ENCODE data around the gene GHDC. TPM values are rescaled to one million over a fixed set of nuclear protein-coding genes. Genes with fewer than 3 reads are reported as not detected.

The GHDC gene
- total and polyA plus RNA-seq, 9 donors: 9.2 to 40.1 (median 30.4) TPM

DNA sequence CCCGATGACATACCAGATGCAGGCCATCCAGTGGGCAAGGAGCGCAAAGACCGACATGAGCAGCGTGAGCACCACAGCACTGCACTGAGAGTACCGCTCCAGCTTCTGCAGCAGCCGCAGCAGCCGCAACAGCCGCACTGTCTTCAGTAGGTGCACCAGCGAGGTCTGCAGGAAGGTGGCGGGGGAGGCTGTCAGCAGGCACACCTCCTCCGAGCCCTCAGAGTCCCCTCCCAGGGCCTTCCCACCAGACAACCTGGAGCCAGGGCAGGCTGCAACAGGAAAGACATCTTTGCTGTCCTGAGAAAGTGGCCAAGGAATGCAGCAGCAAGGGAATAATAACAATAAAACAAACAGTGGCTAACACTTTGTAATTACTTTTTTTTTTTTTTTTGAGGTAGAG lies 22.5 kb downstream of the GHDC start:
- Histone ChIP-seq H3K27me3 (no peaks in the 10 kb centered on the region), H3K9me3 (no peaks in the 10 kb centered on the region), H3K27ac (no peak overlapping the region), H3K4me3 (no peak overlapping the region), H3K36me3 (no peaks in the 10 kb centered on the region), H3K4me1 (ENCODE audit: insufficient read depth) (no peaks in the 10 kb centered on the region)
- TF ChIP-seq EP300 (IDR thresholded peaks at IDR 0.05) (no peak), POLR2A (IDR thresholded peaks at IDR 0.05) (no peak)
- TF ChIP-seq, protein P1, sequence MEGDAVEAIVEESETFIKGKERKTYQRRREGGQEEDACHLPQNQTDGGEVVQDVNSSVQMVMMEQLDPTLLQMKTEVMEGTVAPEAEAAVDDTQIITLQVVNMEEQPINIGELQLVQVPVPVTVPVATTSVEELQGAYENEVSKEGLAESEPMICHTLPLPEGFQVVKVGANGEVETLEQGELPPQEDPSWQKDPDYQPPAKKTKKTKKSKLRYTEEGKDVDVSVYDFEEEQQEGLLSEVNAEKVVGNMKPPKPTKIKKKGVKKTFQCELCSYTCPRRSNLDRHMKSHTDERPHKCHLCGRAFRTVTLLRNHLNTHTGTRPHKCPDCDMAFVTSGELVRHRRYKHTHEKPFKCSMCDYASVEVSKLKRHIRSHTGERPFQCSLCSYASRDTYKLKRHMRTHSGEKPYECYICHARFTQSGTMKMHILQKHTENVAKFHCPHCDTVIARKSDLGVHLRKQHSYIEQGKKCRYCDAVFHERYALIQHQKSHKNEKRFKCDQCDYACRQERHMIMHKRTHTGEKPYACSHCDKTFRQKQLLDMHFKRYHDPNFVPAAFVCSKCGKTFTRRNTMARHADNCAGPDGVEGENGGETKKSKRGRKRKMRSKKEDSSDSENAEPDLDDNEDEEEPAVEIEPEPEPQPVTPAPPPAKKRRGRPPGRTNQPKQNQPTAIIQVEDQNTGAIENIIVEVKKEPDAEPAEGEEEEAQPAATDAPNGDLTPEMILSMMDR (IDR thresholded peaks at IDR 0.05): no peak
- intact Hi-C loops (cut with DNase I): no loop called here
- DNase-seq: no peak
- WGBS, 3 donors: 63 to 77% (median 74%) methylated on average over 11 of the region's 11 CpGs

DNA sequence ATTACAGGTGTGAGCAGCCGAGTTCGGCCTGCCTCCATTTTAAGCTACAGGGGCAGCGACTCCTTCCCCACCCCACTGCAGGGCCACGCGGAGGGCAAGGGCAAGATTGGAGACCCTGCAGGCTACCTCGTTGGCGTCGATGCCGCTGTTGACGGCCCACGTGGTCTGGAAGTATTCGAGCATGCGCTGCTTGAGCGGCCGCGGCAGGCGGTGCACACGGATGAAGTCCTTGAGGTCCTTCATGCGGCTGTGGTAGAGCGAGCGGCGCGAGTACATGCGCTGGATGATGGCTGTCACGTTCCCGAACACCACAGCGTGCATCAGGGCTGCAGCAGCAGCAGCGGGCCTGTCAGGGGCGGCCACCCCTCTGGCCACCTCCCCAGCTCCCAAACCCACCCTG lies 24.9 kb downstream of the GHDC start:
- H3K27ac ChIP-seq: no peak overlapping the region
- DNase-seq: no peak
- H3K36me3 ChIP-seq: no peaks in the 10 kb centered on the region
- 92 to 95% (median 94%) methylated on average over 29 of the region's 29 CpGs for WGBS, 3 donors
- TF ChIP-seq EP300 (IDR thresholded peaks at IDR 0.05) (no peak), POLR2A (IDR thresholded peaks at IDR 0.05) (no peak)
- TF ChIP-seq, protein P1 (IDR thresholded peaks at IDR 0.05): no peak
- no peaks in the 10 kb centered on the region for H3K27me3 ChIP-seq
- H3K4me3 ChIP-seq: no peak overlapping the region
- H3K4me1 ChIP-seq (ENCODE audit: insufficient read depth): no peaks in the 10 kb centered on the region
- H3K9me3 ChIP-seq: no peaks in the 10 kb centered on the region
- intact Hi-C loops (cut with DNase I): no loop called here

DNA sequence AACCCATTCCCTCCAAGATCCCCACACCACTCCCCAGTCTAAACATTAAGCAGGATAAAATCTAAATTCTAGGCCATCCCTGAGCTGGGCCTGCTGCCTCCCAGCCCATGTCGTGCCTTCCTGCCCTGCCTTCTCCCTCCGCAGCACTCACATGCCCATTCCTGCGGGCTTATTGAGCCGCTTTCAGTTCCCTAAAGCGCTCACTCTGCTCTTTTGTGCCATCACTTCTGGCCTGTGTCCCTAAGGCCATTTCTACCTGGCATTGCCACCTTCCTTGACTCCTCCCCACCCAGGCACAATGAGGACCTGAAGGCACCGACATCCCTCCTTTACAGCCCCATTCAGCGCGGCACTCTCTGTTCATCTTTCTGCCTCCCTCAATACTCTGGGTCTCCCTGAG lies 26.5 kb downstream of the GHDC start:
- H3K4me3 ChIP-seq: no peak overlapping the region
- 90 to 94% (median 92%) methylated on average over 8 of the region's 8 CpGs for WGBS, 3 donors
- no peaks in the 10 kb centered on the region for H3K36me3 ChIP-seq
- H3K27me3 ChIP-seq: no peaks in the 10 kb centered on the region
- no peaks in the 10 kb centered on the region for H3K4me1 ChIP-seq (ENCODE audit: insufficient read depth)
- TF ChIP-seq EP300 (IDR thresholded peaks at IDR 0.05) (no peak), POLR2A (IDR thresholded peaks at IDR 0.05) (no peak)
- TF ChIP-seq, protein P1 (IDR thresholded peaks at IDR 0.05): no peak
- DNase-seq: no peak
- no peaks in the 10 kb centered on the region for H3K9me3 ChIP-seq
- intact Hi-C loops (cut with DNase I): no loop called here
- no peak overlapping the region for H3K27ac ChIP-seq

DNA sequence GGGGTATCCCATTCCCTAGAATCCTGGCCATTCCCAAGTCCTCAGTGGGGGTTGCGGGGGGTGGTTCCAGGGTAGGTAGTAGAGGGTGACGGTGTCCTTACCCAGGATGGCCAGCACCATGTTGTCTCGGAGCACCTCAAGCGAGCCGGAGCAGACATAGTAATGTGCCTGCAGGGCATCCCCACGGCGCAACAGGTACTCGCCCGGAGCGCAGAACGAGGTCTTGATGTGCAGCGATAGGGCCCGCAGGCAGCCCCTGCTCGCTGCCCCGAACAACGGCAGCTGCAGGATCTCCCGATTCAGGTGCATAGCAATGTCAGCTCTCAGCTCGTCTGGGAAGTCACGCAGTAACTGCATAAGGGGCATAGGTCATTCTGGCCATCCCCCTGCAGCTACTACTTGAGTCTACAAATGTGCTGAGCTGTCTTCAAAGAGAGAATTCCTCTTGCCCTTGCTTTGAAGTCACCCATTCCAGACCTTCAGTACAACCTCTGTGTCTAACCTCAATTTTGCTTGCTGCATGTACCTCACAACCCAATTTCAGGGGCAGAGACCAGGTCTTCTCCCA lies 28.0 kb downstream of the GHDC start:
- no peaks in the 10 kb centered on the region for H3K27me3 ChIP-seq
- no peaks in the 10 kb centered on the region for H3K9me3 ChIP-seq
- H3K4me1 ChIP-seq (ENCODE audit: insufficient read depth): no peaks in the 10 kb centered on the region
- TF ChIP-seq POLR2A (IDR thresholded peaks at IDR 0.05) (no peak), EP300 (IDR thresholded peaks at IDR 0.05) (no peak)
- TF ChIP-seq, protein P1 (IDR thresholded peaks at IDR 0.05): no peak
- H3K4me3 ChIP-seq: no peak overlapping the region
- no peak for DNase-seq
- intact Hi-C loops (cut with DNase I): no loop called here
- no peak overlapping the region for H3K27ac ChIP-seq
- no peaks in the 10 kb centered on the region for H3K36me3 ChIP-seq
- WGBS, 3 donors: 89 to 94% (median 90%) methylated on average over 16 to 19 of the region's 19 CpGs
